PC-3 (cell line): ENCODE results near the gene VDR. TPM values are rescaled to one million over a fixed set of nuclear protein-coding genes. Genes with fewer than 3 reads are reported as not detected.

ENCODE experiments used
- ATAC-seq: fragments of 200-7000 bp; cut with Tn5 transposase; 2 replicates; pipeline ENCODE4 v1.9.1; 2020; ENCODE audit warnings: mild to moderate bottlenecking, moderate library complexity
- BruUV-seq: library from RNA; stranded (reverse); fragments of 400-500 nt; replicated peaks from 2 replicates; lab custom pipeline; 2021; lab: Mats Ljungman, UMichigan
- CTCF ChIA-PET: fragments of 300-600 bp; sonication (Branson Sonifier 250); formaldehyde crosslinking; loops from one replicate; lab custom pipeline; 2022; ENCODE audit warnings: antibody characterized with exemption; lab: Charles Lee
- POLR2A ChIA-PET: fragments of 300-600 bp; sonication (Branson Sonifier 250); formaldehyde crosslinking; loops from one replicate; lab custom pipeline; 2022; ENCODE audit warnings: antibody characterized with exemption; ENCODE audit not compliant: unreplicated experiment; lab: Charles Lee
- DNase-seq: peaks from one replicate; pipeline ENCODE4 v3.0.0-alpha.2; 2015
- H2AFZ ChIP-seq: fragments of 300-600 bp; sonication (generic); 2 replicates; pipeline ENCODE4 v1.6.0; 2016; ENCODE audit warnings: antibody characterized with exemption, low read length
- H3F3A ChIP-seq: fragments of 300-600 bp; sonication (generic); one replicate; pipeline ENCODE4 v1.6.0; 2017; ENCODE audit warnings: antibody characterized with exemption, low read length, control low read depth, mild to moderate bottlenecking; ENCODE audit not compliant: unreplicated experiment
- H3K27ac ChIP-seq: fragments of 300-600 bp; sonication (generic); 2 replicates; pipeline ENCODE4 v1.5.1; 2016; ENCODE audit warnings: mild to moderate bottlenecking, low read length
- H3K27me3 ChIP-seq: fragments of 300-600 bp; sonication (generic); 2 replicates; pipeline ENCODE4 v1.6.1; 2016; ENCODE audit warnings: low read length, mixed read lengths
- H3K36me3 ChIP-seq: fragments of 300-600 bp; sonication (generic); 2 replicates; pipeline ENCODE4 v1.6.1; 2016; ENCODE audit warnings: low read depth, mixed run types, low read length, mixed read lengths
- H3K4me1 ChIP-seq: fragments of 300-600 bp; sonication (generic); 2 replicates; pipeline ENCODE4 v1.5.1; 2016; ENCODE audit warnings: low read length; ENCODE audit not compliant: insufficient read depth
- H3K4me2 ChIP-seq: fragments of 300-600 bp; sonication (generic); 2 replicates; pipeline ENCODE4 v1.6.0; 2016; ENCODE audit warnings: low read length
- H3K4me3 ChIP-seq: fragments of 300-600 bp; sonication (generic); 2 replicates; pipeline ENCODE4 v1.5.1; 2016; ENCODE audit warnings: mild to moderate bottlenecking, low read length, mixed read lengths
- H3K79me2 ChIP-seq: fragments of 300-600 bp; sonication (generic); 2 replicates; pipeline ENCODE4 v1.6.1; 2017; ENCODE audit warnings: low read length, mixed read lengths
- H3K9ac ChIP-seq: fragments of 300-600 bp; sonication (generic); 2 replicates; pipeline ENCODE4 v1.6.0; 2016; ENCODE audit warnings: mild to moderate bottlenecking, low read length
- H3K9me2 ChIP-seq: fragments of 300-600 bp; sonication (generic); replicated peaks from 2 replicates; pipeline ENCODE4 v1.6.1; 2016; ENCODE audit warnings: mixed run types, low read length, mixed read lengths
- H3K9me3 ChIP-seq: fragments of 300-600 bp; sonication (generic); 2 replicates; pipeline ENCODE4 v1.6.1; 2016; ENCODE audit warnings: low read length, mixed read lengths
- H4K20me1 ChIP-seq: fragments of 300-600 bp; sonication (generic); 2 replicates; pipeline ENCODE4 v1.6.1; 2016; ENCODE audit warnings: low read length, mixed read lengths
- CTCF ChIP-seq: fragments of 300-600 bp; sonication (generic); conservative IDR thresholded peaks from 2 replicates; pipeline ENCODE4 v1.5.1; 2017; ENCODE audit warnings: antibody characterized with exemption, low read depth, mild to moderate bottlenecking, low read length
- EZH2 ChIP-seq: fragments of 300-600 bp; sonication (generic); IDR thresholded peaks from one replicate; pipeline ENCODE4 v1.6.1; 2017; ENCODE audit warnings: antibody characterized with exemption, mild to moderate bottlenecking, low read length; ENCODE audit not compliant: unreplicated experiment
- EZH2phosphoT487 ChIP-seq: fragments of 300-600 bp; sonication (generic); IDR thresholded peaks from 2 replicates; pipeline ENCODE4 v1.6.1; 2018; ENCODE audit warnings: mild to moderate bottlenecking, antibody characterized with exemption, low read length, borderline replicate concordance
- intact Hi-C: fragments of 100-400 bp; cut with micrococcal nuclease; formaldehyde crosslinking; loops from 2 replicates; pipeline ENCODE4 v1.9.0; 2023
- total RNA-seq: library from RNA; depleted of rRNA; stranded (reverse); fragments of >200 nt; gene quantifications from 2 replicates; pipeline ENCODE4 v1.2.3, GENCODE V29; 2014

The VDR gene
- total RNA-seq, 1 experiment from 2014 or later, result 19.9 TPM

GRCh38 chr12:47896633-47897032 lies 8.2 kb downstream of the VDR start:
- ChIA-PET CTCF (interaction anchor here (0.9 kb wide), 1 partner anchor 8 kb away, joined by 4 read pairs; the partner anchor contains the start of gene VDR), POLR2A (interaction anchor here (0.6 kb wide), 1 partner anchor 725 kb away, joined by 7 read pairs; no protein-coding TSS in a partner anchor)
- H4K20me1 ChIP-seq, result peaks cover 3% of the 10 kb centered on the region; the same call in 1 of the 2 replicates
- H3K9me2 ChIP-seq, result no peaks in the 10 kb centered on the region
- ATAC-seq (peak; percentile 76), DNase-seq (peak; percentile 96)
- H3K4me1 ChIP-seq, result peaks cover 39% of the 10 kb centered on the region
- TF ChIP-seq CTCF (no peak), EZH2phosphoT487 (no peak), EZH2 (no peak)
- H3K27ac ChIP-seq, result peak overlapping the region; percentile 60
- peak overlapping the region; percentile 34 for H3K4me2 ChIP-seq
- peak overlapping the region; percentile 2; the same call in 1 of the 2 replicates for H3K4me3 ChIP-seq
- no peaks in the 10 kb centered on the region for H3F3A ChIP-seq
- intact Hi-C loops, result no loop called here
- BruUV-seq, result no TSS peak
- peak overlapping the region; percentile 14; the same call in 1 of the 2 replicates for H3K9ac ChIP-seq
- peaks cover 77% of the 10 kb centered on the region for H3K79me2 ChIP-seq
- H3K36me3 ChIP-seq, result peaks cover 11% of the 10 kb centered on the region; the same call in 1 of the 2 replicates
- H2AFZ ChIP-seq, result peak overlapping the region; percentile 16; the same call in 1 of the 2 replicates
- no peaks in the 10 kb centered on the region for H3K9me3 ChIP-seq
- H3K27me3 ChIP-seq, result no peaks in the 10 kb centered on the region

GRCh38 chr12:47896022-47896421 lies 8.8 kb downstream of the VDR start:
- no TSS peak for BruUV-seq
- TF ChIP-seq CTCF, result no peak
- TF ChIP-seq EZH2phosphoT487, result no peak
- no peak for TF ChIP-seq EZH2
- peaks cover 71% of the 10 kb centered on the region for H3K79me2 ChIP-seq
- H3K27me3 ChIP-seq, result no peaks in the 10 kb centered on the region
- H3K4me3 ChIP-seq, result no peak overlapping the region
- H3K4me1 ChIP-seq, result peaks cover 33% of the 10 kb centered on the region
- CTCF ChIA-PET, result no interaction called here
- ATAC-seq, result no peak
- intact Hi-C loops, result no loop called here
- peaks cover 11% of the 10 kb centered on the region; the same call in 1 of the 2 replicates for H3K36me3 ChIP-seq
- H2AFZ ChIP-seq, result peak overlapping the region; percentile 16; the same call in 1 of the 2 replicates
- H3K4me2 ChIP-seq, result peak overlapping the region; percentile 34
- POLR2A ChIA-PET, result no interaction called here
- no peak for DNase-seq
- no peaks in the 10 kb centered on the region for H3K9me3 ChIP-seq
- peaks cover 3% of the 10 kb centered on the region; the same call in 1 of the 2 replicates for H4K20me1 ChIP-seq
- no peaks in the 10 kb centered on the region for H3F3A ChIP-seq
- H3K9ac ChIP-seq, result peak overlapping the region; percentile 14; the same call in 1 of the 2 replicates
- peak overlapping the region; percentile 60 for H3K27ac ChIP-seq
- no peaks in the 10 kb centered on the region for H3K9me2 ChIP-seq

DNA sequence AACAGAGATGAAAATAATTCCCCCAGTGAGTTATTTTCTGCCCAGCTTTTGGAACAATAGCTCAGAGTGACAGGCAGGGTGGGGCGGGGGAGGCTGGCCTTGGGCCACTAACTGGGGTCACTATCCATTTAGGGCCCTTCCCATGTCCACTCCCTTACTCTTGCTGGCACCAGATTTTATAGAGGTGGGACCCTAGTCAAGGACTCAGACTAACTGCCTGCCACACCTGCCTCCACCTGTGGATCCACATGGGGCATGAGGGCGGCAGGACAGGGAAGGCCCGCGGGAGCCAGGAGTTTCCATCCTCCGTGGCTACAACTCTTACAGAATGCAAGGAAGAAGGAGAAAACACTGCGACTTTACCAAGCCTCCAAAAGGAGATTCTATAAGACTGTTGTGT lies 10.1 kb downstream of the VDR start:
- CTCF ChIA-PET, result no interaction called here
- H3K4me2 ChIP-seq, result no peak overlapping the region
- POLR2A ChIA-PET, result no interaction called here
- BruUV-seq, result no TSS peak
- H3K79me2 ChIP-seq, result peaks cover 59% of the 10 kb centered on the region
- TF ChIP-seq CTCF, result no peak
- H3K27ac ChIP-seq, result no peak overlapping the region
- no peaks in the 10 kb centered on the region for H4K20me1 ChIP-seq
- H3F3A ChIP-seq, result no peaks in the 10 kb centered on the region
- H3K27me3 ChIP-seq, result no peaks in the 10 kb centered on the region
- peaks cover 20% of the 10 kb centered on the region for H3K4me1 ChIP-seq
- peaks cover 11% of the 10 kb centered on the region; the same call in 1 of the 2 replicates for H3K36me3 ChIP-seq
- H3K4me3 ChIP-seq, result no peak overlapping the region
- no peak overlapping the region for H3K9ac ChIP-seq
- H3K9me2 ChIP-seq, result no peaks in the 10 kb centered on the region
- intact Hi-C loops, result no loop called here
- H2AFZ ChIP-seq, result no peak overlapping the region
- no peaks in the 10 kb centered on the region for H3K9me3 ChIP-seq
- DNase-seq (no peak), ATAC-seq (no peak)
